ENCODE data around the gene C20orf173. TPM values are rescaled to one million over a fixed set of nuclear protein-coding genes. Genes with fewer than 3 reads are reported as not detected.

The C20orf173 gene
- total RNA-seq, 2 donors from 2014 or later: not detected

GRCh38 chr20:35572838-35573237 lies 43.4 kb upstream of the C20orf173 start:
- Histone ChIP-seq H3K4me3 (no peak overlapping the region), H3K9me3 (peaks cover 0 to 7% (median 0%) of the 10 kb centered on the region in 3 donors), H3K36me3 (replicated peaks in 1 of 2; ENCODE audit: insufficient read depth in 1 of 2, low read depth in 2 of 2) (no peaks in the 10 kb centered on the region), H3K27me3 (no peaks in the 10 kb centered on the region), H3K27ac (no peak overlapping the region), H3K4me1 (no peaks in the 10 kb centered on the region)
- no peak for DNase-seq
- WGBS, 2 donors: 92 to 93% methylated on average over 4 of the region's 4 CpGs
- intact Hi-C loops (cut with DNase I): no loop called here
- TF ChIP-seq, protein P1, sequence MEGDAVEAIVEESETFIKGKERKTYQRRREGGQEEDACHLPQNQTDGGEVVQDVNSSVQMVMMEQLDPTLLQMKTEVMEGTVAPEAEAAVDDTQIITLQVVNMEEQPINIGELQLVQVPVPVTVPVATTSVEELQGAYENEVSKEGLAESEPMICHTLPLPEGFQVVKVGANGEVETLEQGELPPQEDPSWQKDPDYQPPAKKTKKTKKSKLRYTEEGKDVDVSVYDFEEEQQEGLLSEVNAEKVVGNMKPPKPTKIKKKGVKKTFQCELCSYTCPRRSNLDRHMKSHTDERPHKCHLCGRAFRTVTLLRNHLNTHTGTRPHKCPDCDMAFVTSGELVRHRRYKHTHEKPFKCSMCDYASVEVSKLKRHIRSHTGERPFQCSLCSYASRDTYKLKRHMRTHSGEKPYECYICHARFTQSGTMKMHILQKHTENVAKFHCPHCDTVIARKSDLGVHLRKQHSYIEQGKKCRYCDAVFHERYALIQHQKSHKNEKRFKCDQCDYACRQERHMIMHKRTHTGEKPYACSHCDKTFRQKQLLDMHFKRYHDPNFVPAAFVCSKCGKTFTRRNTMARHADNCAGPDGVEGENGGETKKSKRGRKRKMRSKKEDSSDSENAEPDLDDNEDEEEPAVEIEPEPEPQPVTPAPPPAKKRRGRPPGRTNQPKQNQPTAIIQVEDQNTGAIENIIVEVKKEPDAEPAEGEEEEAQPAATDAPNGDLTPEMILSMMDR (IDR thresholded peaks at IDR 0.05): no peak
- no peak for ATAC-seq

DNA sequence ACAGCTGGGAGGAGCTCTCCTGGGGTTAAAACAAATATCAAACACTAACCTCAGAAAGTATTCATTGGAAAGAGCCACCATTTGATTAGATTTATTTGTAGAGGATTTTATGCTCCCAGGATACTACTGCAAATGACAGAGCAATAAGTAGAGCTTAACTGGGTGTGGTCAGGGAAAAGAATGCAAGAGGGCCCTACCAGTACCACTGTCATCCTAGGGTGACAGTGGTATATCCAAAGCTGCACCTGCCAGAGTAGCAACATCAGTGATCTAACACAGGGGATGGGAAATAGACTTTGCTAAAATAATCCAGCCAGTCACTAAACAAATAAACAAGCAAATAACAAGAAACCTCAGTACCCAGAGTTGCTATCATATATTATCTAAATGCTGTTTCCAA lies 42.1 kb upstream of the C20orf173 start:
- Histone ChIP-seq H3K36me3 (replicated peaks in 1 of 2; ENCODE audit: insufficient read depth in 1 of 2, low read depth in 2 of 2) (no peaks in the 10 kb centered on the region), H3K27ac (no peak overlapping the region), H3K9me3 (peaks cover 0 to 7% (median 0%) of the 10 kb centered on the region in 3 donors), H3K4me3 (no peak overlapping the region), H3K4me1 (no peaks in the 10 kb centered on the region), H3K27me3 (no peaks in the 10 kb centered on the region)
- no peak for ATAC-seq
- TF ChIP-seq, protein P1 (IDR thresholded peaks at IDR 0.05): no peak
- no peak for TF ChIP-seq POLR2A (IDR thresholded peaks at IDR 0.05)
- intact Hi-C loops (cut with DNase I): no loop called here
- no peak for DNase-seq

GRCh38 chr20:35568645-35569044 lies 39.2 kb upstream of the C20orf173 start:
- no peak for TF ChIP-seq POLR2A (IDR thresholded peaks at IDR 0.05)
- TF ChIP-seq, protein P1 (IDR thresholded peaks at IDR 0.05): peak in 5 of 7 experiments; percentile 10 to 46 (median 34)
- 5 to 7% methylated on average over 2 of the region's 2 CpGs for WGBS, 2 donors
- Histone ChIP-seq H3K9me3 (peaks cover 0 to 7% (median 0%) of the 10 kb centered on the region in 3 donors), H3K27me3 (no peaks in the 10 kb centered on the region), H3K36me3 (replicated peaks in 1 of 2; ENCODE audit: insufficient read depth in 1 of 2, low read depth in 2 of 2) (no peaks in the 10 kb centered on the region), H3K4me1 (no peaks in the 10 kb centered on the region), H3K27ac (no peak overlapping the region), H3K4me3 (no peak overlapping the region)
- intact Hi-C loops (cut with DNase I): no loop called here
- ATAC-seq (peak; percentile 62), DNase-seq (peak; percentile 22 to 59 (median 38))

- ATAC-seq (no peak), DNase-seq (no peak)
- H3K27ac ChIP-seq: no peak overlapping the region
- H3K9me3 ChIP-seq: no peaks in the 10 kb centered on the region
- no peaks in the 10 kb centered on the region for H3K4me1 ChIP-seq
- intact Hi-C loops (cut with DNase I): no loop called here
- no peaks in the 10 kb centered on the region for H3K36me3 ChIP-seq (replicated peaks in 1 of 2; ENCODE audit: insufficient read depth in 1 of 2, low read depth in 2 of 2)
- no peak overlapping the region for H3K4me3 ChIP-seq
- WGBS, 2 donors: 88 to 91% methylated on average over 6 to 7 of the region's 7 CpGs
- TF ChIP-seq, protein P1 (IDR thresholded peaks at IDR 0.05): no peak
- no peak for TF ChIP-seq POLR2A (IDR thresholded peaks at IDR 0.05)
- H3K27me3 ChIP-seq: no peaks in the 10 kb centered on the region
Observed at GRCh38 chr20:35564905-35565304, 35.5 kb upstream of the C20orf173 start.

- H3K27ac ChIP-seq: no peak overlapping the region
- TF ChIP-seq, protein P1 (IDR thresholded peaks at IDR 0.05): no peak
- TF ChIP-seq POLR2A (IDR thresholded peaks at IDR 0.05): no peak
- no peak overlapping the region for H3K4me3 ChIP-seq
- intact Hi-C loops (cut with DNase I): no loop called here
- no peak for ATAC-seq
- WGBS, 2 donors: 73 to 84% methylated on average over 4 to 10 of the region's 10 CpGs
- no peaks in the 10 kb centered on the region for H3K27me3 ChIP-seq
- no peaks in the 10 kb centered on the region for H3K9me3 ChIP-seq
- no peaks in the 10 kb centered on the region for H3K36me3 ChIP-seq (replicated peaks in 1 of 2; ENCODE audit: insufficient read depth in 1 of 2, low read depth in 2 of 2)
- no peaks in the 10 kb centered on the region for H3K4me1 ChIP-seq
- no peak for DNase-seq
Observed at GRCh38 chr20:35563834-35564233, 34.4 kb upstream of the C20orf173 start.
